Body of pancreas (tissue), 4 donors: ENCODE data around the gene CYTH1. TPM values are rescaled to one million over a fixed set of nuclear protein-coding genes. Genes with fewer than 3 reads are reported as not detected.

Source experiments
- ATAC-seq: fragments of 150-250 bp; one replicate; pipeline ENCODE4 v1.9.1; 2016
- DNase-seq, 4 donors: peaks; one replicate each; pipeline ENCODE4 v3.0.0-alpha.2; 2019
- H3K27ac ChIP-seq, 4 donors: fragments of 200-600 bp; sonication (generic); 1 replicate in 3 of 4; 2 replicates in 1 of 4; pipeline versions ENCODE4 v1.5.1 to v1.6.1; 2016 to 2019; ENCODE audit warnings: mild to moderate bottlenecking in 1 of 4, mixed read lengths in 1 of 4, moderate library complexity in 1 of 4
- H3K27me3 ChIP-seq, 2 donors: fragments of 200-600 bp; sonication (generic); one replicate each; pipeline ENCODE4 v1.6.0; 2016; ENCODE audit warnings: mild to moderate bottlenecking in 1 of 2
- H3K36me3 ChIP-seq, 2 donors: fragments of 200-600 bp; sonication (generic); replicated peaks in 1 of 2; 2 replicates each; pipeline ENCODE4 v1.5.1; 2016; ENCODE audit warnings: low read depth in 2 of 2; ENCODE audit not compliant: insufficient read depth in 1 of 2
- H3K4me1 ChIP-seq: fragments of 200-600 bp; sonication (generic); one replicate; pipeline ENCODE4 v1.6.0; 2016
- H3K4me3 ChIP-seq, 2 donors: fragments of 200-600 bp; sonication (generic); 1 replicate in 1 of 2; 2 replicates in 1 of 2; pipeline ENCODE4 v1.5.1; 2016 to 2019
- H3K9me3 ChIP-seq, 3 donors: fragments of 200-600 bp; sonication (generic); 1 replicate in 2 of 3; 2 replicates in 1 of 3; pipeline ENCODE4 v1.5.1; 2016
- CTCF ChIP-seq, 7 experiments: fragments of 450-650 bp in 4 of 7; fragments of 200-600 bp in 3 of 7; sonication (generic) in 3 of 7; IDR thresholded peaks; one replicate each; pipeline ENCODE4 v1.5.1; 2016 to 2019; ENCODE audit warnings: antibody characterized with exemption in 7 of 7
- POLR2A ChIP-seq, 3 donors: fragments of 450-650 bp; IDR thresholded peaks; one replicate each; pipeline ENCODE4 v1.6.1; 2016; ENCODE audit warnings: antibody characterized with exemption in 3 of 3, mild to moderate bottlenecking in 2 of 3
- WGBS, 2 donors: methylation state at CpG; one replicate each; pipeline ENCODE4 v1.1.5; 2017; 5-methylcytosine and 5-hydroxymethylcytosine counted together
- intact Hi-C: fragments of 100-400 bp; cut with DNase I; formaldehyde crosslinking; loops from one replicate; pipeline ENCODE4 v1.15.1; 2023
- total RNA-seq, 2 donors: library from RNA; depleted of rRNA; stranded (reverse); fragments of >200 nt; gene quantifications; one replicate each; pipeline ENCODE4 v1.1.0, GENCODE V29; 2016

The CYTH1 gene
- total RNA-seq, 2 donors from 2014 or later: 32.2 to 60.6 TPM

DNA sequence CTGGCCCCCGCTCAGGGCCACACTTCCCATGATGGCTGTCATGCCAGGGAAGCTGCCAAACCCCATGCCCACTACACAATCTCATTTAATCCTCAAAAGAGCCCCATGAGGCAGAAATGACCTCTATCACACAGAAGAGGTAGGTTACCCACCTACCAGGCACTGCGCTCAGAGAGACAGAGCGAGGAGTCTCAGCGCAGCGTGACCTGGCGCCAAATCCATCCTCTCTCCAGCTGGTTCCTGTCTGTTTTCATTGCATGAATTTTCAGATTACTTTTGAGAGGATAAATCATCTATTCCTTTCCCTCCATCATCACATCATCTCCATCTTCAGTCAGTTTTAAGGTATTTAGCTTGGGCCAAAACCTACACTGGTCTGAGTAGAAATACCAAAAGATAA is 103.4 kb downstream of the CYTH1 start:
- H3K36me3 ChIP-seq: peaks cover 9 to 31% of the 10 kb centered on the region in 2 donors
- H3K4me3 ChIP-seq: no peak overlapping the region
- ATAC-seq: no peak
- TF ChIP-seq POLR2A (IDR thresholded peaks at IDR 0.05) (no peak), CTCF (IDR thresholded peaks at IDR 0.05) (no peak)
- intact Hi-C loops: no loop called here
- WGBS, 2 donors: 97% methylated on average over 6 of the region's 6 CpGs
- DNase-seq: no peak
- H3K9me3 ChIP-seq: no peaks in the 10 kb centered on the region
- H3K27me3 ChIP-seq: no peaks in the 10 kb centered on the region
- H3K4me1 ChIP-seq: peaks cover 7% of the 10 kb centered on the region
- H3K27ac ChIP-seq: no peak overlapping the region

DNA sequence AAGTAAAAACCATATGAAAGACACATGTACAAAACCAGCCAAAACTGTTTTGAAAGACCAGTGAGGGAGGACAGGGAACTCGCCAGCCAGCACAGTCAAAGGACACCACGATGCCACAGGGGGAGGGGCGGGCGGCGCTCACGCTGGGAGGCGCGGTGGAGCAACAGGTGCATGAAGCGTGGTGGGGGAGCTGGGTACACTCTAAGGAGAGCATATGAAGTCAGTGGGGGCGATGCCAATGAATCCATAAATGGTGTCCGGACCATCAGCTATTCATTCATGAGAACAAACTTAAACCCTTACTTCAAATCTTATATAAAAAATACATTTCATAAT is 103.9 kb downstream of the CYTH1 start:
- TF ChIP-seq POLR2A (IDR thresholded peaks at IDR 0.05) (no peak), CTCF (IDR thresholded peaks at IDR 0.05) (no peak)
- Histone ChIP-seq H3K9me3 (no peaks in the 10 kb centered on the region), H3K36me3 (peaks cover 9 to 31% of the 10 kb centered on the region in 2 donors), H3K4me3 (no peak overlapping the region), H3K27me3 (no peaks in the 10 kb centered on the region), H3K4me1 (peaks cover 7% of the 10 kb centered on the region), H3K27ac (no peak overlapping the region)
- WGBS, 2 donors: 93 to 94% methylated on average over 11 of the region's 11 CpGs
- ATAC-seq (no peak), DNase-seq (no peak)
- intact Hi-C loops: no loop called here

DNA sequence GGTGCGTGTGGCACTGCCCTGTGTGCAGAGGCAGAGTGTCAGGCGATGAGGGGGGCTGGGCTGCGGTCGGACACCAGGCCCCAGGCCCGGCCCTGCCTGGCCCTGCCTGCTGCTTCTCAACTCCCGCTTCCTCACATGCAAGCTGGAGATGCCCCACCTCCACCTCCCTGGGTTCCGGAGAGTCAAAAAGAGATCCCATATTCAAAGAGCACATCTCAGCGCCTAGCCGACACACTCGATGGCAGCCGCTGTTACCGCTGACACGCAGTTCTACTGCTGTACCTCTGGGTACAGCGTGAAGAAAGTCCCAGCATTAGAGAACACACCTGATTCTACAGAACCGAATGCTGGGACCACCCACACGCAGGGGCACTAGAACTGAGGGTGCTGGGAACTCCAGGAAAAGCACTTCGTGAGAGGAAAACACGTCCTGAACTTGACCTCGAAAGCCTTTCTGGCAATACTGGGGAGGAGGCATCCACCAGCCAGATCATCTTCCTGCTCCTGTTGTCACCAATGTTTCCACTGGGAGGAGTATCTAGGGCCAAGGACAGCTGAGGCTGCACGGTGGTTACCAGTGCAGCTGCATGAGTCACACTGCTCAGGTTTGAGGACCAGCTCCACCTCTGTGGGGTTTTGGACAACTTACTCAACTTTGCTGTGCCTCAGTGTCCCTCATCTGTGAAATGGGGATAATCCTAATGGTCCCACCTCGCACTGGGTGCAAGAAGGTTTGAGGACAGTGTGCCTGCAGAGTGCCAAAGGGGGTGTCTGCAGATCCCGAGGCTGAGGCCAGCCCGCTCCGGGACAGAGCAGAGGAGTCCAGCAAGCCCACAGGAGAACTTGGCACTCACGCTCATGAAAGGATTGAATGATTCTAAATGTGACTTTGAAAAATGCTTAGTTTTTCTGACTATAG is 104.5 kb downstream of the CYTH1 start:
- intact Hi-C loops: no loop called here
- Histone ChIP-seq H3K4me3 (no peak overlapping the region), H3K9me3 (no peaks in the 10 kb centered on the region), H3K27me3 (no peaks in the 10 kb centered on the region), H3K4me1 (peaks cover 7% of the 10 kb centered on the region), H3K36me3 (peaks cover 9 to 31% of the 10 kb centered on the region in 2 donors), H3K27ac (no peak overlapping the region)
- TF ChIP-seq POLR2A (IDR thresholded peaks at IDR 0.05): no peak
- TF ChIP-seq CTCF (IDR thresholded peaks at IDR 0.05): no peak
- ATAC-seq (no peak), DNase-seq (no peak)
- 93% methylated on average over 22 to 25 of the region's 25 CpGs for WGBS, 2 donors

DNA sequence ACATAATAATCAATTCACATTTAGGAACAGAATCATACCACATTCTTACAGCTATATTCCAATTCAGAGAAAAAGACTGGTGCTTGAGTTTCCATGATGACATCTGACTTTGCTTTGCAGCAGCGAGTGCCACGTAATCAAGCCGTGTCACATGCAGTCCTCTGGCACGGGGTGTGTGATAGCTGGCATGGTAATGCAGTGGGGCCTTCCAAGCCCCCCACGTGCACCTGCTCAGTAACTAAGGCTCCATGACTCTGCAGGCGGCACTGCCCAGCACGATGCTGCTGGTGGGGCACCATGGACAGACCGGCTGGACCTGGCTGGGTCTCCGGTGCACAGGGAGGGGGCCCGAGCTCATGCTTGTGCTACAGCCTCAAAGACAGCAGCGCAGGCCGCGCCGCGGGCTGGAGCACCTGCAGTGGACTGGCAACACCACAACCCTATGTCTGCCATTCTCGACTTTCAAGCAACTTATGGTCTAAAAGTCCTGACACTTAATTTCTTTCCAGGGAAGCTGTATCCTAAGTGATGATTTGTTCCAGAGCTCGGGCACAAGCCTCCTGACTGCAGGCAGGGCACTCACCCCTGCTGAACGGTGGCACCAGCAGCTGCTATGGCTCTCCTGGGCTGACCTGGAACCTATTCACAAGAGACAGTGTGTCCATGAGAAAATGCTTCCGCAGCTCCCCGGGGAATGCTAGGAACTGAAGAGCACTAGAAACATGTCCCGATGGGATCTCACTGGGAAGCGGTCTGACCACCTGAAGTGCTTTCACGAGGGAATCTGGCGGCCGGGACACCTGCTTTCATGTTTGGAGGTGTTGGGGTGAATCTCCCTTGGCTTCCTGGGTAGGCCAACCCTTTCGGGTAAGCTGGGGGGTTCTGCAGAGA is 105.4 kb downstream of the CYTH1 start:
- peaks cover 9 to 31% of the 10 kb centered on the region in 2 donors for H3K36me3 ChIP-seq
- H3K4me1 ChIP-seq: peaks cover 7% of the 10 kb centered on the region
- 95 to 96% methylated on average over 20 to 25 of the region's 26 CpGs for WGBS, 2 donors
- DNase-seq (no peak), ATAC-seq (no peak)
- TF ChIP-seq CTCF (IDR thresholded peaks at IDR 0.05): no peak
- TF ChIP-seq POLR2A (IDR thresholded peaks at IDR 0.05): no peak
- no peak overlapping the region for H3K4me3 ChIP-seq
- H3K9me3 ChIP-seq: no peaks in the 10 kb centered on the region
- no peak overlapping the region for H3K27ac ChIP-seq
- H3K27me3 ChIP-seq: no peaks in the 10 kb centered on the region
- intact Hi-C loops: no loop called here
